NB4 (cell line): ENCODE data around the gene CABP7.

Experiments
- MYC ChIP-seq: IDR thresholded peaks from 2 replicates; pipeline ENCODE4 v1.6.1; 2011; ENCODE audit warnings: low read depth, low read length
- POLR2A ChIP-seq: IDR thresholded peaks from 2 replicates; pipeline ENCODE4 v1.6.1; 2011; ENCODE audit warnings: mild to moderate bottlenecking; ENCODE audit not compliant: insufficient read length; ENCODE audit errors: extremely low read depth
- TF ChIP-seq, protein P1 (sequence below): IDR thresholded peaks from one replicate; pipeline ENCODE4 v1.5.1; 2012; ENCODE audit warnings: low read depth, low read length
- TF ChIP-seq, protein P2 (sequence below): IDR thresholded peaks from 2 replicates; pipeline ENCODE4 v1.6.1; 2011; ENCODE audit warnings: low read depth, low read length

DNA sequence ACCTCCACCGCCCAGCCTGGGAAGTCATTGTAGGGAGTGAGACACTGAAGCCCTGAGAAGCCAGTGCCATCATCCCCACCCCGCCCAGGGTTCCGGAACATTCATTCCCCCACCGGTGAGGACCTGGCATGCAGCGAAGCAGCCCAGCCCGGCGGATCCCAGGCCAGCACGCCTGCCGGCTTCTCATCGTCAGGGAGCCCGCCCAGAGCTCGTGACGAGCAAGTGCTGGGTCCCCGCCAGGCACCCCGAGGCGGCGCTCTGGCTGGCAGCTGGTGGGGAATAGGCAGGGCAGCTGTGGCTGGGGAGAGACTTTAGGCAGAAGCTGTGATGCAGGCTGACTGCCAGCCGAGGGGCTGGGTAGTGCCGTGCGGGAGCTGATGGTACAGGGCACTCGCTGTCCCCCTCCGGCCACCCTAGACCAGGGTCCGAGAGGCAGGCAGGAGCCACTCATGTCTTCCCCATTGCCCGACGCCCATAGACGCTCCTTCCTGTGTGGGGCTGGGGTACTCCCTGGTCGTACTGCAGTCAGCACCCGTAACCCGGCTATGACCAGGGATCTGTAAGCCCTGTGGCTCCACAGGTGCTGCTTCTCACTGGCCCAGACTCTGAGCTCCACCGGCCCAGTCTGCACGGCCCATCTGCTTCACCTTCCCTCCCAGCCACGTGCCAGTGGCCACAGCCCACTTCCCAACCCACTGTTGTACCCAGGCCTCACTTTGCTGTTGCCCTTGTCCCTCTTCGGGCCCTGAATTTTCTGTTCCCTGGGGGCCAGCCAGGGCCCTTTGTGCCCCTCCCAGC is 24.5 kb upstream of the CABP7 start:
- TF ChIP-seq POLR2A (no peak), MYC (no peak)
- TF ChIP-seq, protein P1, sequence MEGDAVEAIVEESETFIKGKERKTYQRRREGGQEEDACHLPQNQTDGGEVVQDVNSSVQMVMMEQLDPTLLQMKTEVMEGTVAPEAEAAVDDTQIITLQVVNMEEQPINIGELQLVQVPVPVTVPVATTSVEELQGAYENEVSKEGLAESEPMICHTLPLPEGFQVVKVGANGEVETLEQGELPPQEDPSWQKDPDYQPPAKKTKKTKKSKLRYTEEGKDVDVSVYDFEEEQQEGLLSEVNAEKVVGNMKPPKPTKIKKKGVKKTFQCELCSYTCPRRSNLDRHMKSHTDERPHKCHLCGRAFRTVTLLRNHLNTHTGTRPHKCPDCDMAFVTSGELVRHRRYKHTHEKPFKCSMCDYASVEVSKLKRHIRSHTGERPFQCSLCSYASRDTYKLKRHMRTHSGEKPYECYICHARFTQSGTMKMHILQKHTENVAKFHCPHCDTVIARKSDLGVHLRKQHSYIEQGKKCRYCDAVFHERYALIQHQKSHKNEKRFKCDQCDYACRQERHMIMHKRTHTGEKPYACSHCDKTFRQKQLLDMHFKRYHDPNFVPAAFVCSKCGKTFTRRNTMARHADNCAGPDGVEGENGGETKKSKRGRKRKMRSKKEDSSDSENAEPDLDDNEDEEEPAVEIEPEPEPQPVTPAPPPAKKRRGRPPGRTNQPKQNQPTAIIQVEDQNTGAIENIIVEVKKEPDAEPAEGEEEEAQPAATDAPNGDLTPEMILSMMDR, result no peak
- TF ChIP-seq, protein P2, sequence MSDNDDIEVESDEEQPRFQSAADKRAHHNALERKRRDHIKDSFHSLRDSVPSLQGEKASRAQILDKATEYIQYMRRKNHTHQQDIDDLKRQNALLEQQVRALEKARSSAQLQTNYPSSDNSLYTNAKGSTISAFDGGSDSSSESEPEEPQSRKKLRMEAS, result no peak
